ENCODE results near the gene AMFR.

DNA sequence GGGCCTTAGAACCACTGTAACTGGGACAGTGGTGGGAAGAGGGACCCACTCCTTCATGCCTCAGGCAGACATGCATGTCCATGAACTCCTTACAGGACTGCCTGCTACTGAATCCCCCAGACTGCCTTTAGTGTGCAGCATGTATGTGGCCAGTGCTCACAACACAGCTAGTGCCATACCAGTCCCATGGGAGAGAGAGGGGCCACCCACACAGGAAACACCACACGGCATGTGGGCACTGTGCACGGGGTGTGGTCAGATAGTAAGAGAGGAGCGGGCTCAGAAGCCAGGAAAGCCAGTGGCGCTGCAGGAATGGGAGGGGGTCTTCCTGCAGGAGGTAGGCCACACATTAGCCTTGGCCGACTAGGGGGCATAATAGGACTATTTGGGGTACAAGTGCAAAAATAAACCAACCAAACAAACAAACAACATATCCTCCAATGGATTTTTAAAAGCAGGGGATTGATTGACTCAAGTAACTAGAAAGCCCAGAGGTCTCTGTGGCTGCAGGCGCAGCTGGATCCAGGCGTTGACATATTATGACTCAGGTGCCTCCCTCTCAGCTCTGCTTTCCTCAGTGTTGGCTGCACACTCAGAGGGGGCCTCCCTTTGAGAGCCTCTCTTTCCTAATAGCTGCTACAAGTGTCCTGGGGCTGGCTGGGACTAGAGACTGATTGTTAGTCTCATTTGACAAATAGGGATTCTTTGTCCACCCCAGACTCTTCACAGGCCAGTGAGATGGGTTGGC, 104.4 kb downstream of the AMFR start:
- TF ChIP-seq, protein P1, sequence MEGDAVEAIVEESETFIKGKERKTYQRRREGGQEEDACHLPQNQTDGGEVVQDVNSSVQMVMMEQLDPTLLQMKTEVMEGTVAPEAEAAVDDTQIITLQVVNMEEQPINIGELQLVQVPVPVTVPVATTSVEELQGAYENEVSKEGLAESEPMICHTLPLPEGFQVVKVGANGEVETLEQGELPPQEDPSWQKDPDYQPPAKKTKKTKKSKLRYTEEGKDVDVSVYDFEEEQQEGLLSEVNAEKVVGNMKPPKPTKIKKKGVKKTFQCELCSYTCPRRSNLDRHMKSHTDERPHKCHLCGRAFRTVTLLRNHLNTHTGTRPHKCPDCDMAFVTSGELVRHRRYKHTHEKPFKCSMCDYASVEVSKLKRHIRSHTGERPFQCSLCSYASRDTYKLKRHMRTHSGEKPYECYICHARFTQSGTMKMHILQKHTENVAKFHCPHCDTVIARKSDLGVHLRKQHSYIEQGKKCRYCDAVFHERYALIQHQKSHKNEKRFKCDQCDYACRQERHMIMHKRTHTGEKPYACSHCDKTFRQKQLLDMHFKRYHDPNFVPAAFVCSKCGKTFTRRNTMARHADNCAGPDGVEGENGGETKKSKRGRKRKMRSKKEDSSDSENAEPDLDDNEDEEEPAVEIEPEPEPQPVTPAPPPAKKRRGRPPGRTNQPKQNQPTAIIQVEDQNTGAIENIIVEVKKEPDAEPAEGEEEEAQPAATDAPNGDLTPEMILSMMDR (IDR thresholded peaks at IDR 0.05; ENCODE audit: low read length): no peak
- TF ChIP-seq EZH2 (IDR thresholded peaks at IDR 0.05; ENCODE audit: borderline replicate concordance, low read length): no peak
